HCT116 (cell line): ENCODE measurements around the gene CYSTM1. TPM values are rescaled to one million over a fixed set of nuclear protein-coding genes. Genes with fewer than 3 reads are reported as not detected.

Experiments used
- ATAC-seq: fragments of 200-7000 bp; cut with Tn5 transposase; 2 replicates; pipeline ENCODE4 v1.9.1; 2020; ENCODE audit warnings: mild to moderate bottlenecking, moderate library complexity
- BruUV-seq: library from RNA; stranded (reverse); fragments of 400-500 nt; replicated peaks from 2 replicates; lab custom pipeline; 2021; lab: Mats Ljungman, UMichigan
- CTCF ChIA-PET: fragments of 300-600 bp; sonication (Branson Sonifier 250); formaldehyde crosslinking; loops from one replicate; lab custom pipeline; 2021; ENCODE audit warnings: antibody characterized with exemption; lab: Charles Lee
- POLR2A ChIA-PET: fragments of 300-600, 350-600 bp; sonication (Branson Sonifier 250); formaldehyde crosslinking; loops from one replicate; lab custom pipeline; 2021; ENCODE audit warnings: antibody characterized with exemption; lab: Charles Lee
- RAD21 ChIA-PET, 2 experiments: fragments of 300-600 bp; sonication (Branson Sonifier 250); formaldehyde crosslinking; loops; one replicate each; lab custom pipeline; 2023; ENCODE audit warnings: low total read pairs in 2 of 2; ENCODE audit not compliant: uncharacterized antibody in 2 of 2, unreplicated experiment in 2 of 2, low non-redundant PET in 1 of 2; lab: Charles Lee
- DNase-seq: peaks from one replicate; pipeline ENCODE4 v3.0.0-alpha.2; 2010; ENCODE audit warnings: low read depth, low spot score
- H2AFZ ChIP-seq: fragments of 200-600 bp; shearing (Covaris generic), sonication (generic); 2 replicates; pipeline ENCODE4 v1.6.1; 2017; ENCODE audit warnings: low read depth, mixed run types, mixed read lengths, antibody characterized with exemption, low read length; ENCODE audit not compliant: poor library complexity, severe bottlenecking
- H3K27ac ChIP-seq: 2 replicates; pipeline ENCODE4 v1.5.1; 2012; ENCODE audit warnings: low read depth, low read length
- H3K27me3 ChIP-seq: fragments of 200-600 bp; sonication (generic); 2 replicates; pipeline ENCODE4 v1.6.1; 2016; ENCODE audit warnings: mixed run types, low read length, mixed read lengths; ENCODE audit not compliant: insufficient read depth
- H3K36me3 ChIP-seq, 2 experiments: fragments of 200-500 bp in 1 of 2; fragments of 200-600 bp in 1 of 2; sonication (Bioruptor generic) in 1 of 2; sonication (generic) in 1 of 2; 2 replicates each; pipeline versions ENCODE4 v1.5.1 to v1.6.1; 2014 to 2016; ENCODE audit warnings: low read length in 2 of 2, inconsistent platforms in 1 of 2, mixed read lengths in 1 of 2, mixed run types in 1 of 2; ENCODE audit not compliant: insufficient read depth in 2 of 2, control insufficient read depth in 1 of 2
- H3K4me1 ChIP-seq, 2 experiments: fragments of 200-600 bp in 1 of 2; sonication (generic) in 1 of 2; 2 replicates each; pipeline versions ENCODE4 v1.5.1 to v1.6.1; 2012 to 2017; ENCODE audit warnings: low read length in 2 of 2, inconsistent platforms in 1 of 2, mild to moderate bottlenecking in 1 of 2, mixed read lengths in 1 of 2, mixed run types in 1 of 2, moderate library complexity in 1 of 2; ENCODE audit not compliant: insufficient read depth in 2 of 2, control insufficient read depth in 1 of 2
- H3K4me2 ChIP-seq: fragments of 200-600 bp; sonication (generic); 2 replicates; pipeline ENCODE4 v1.6.1; 2017; ENCODE audit warnings: mixed run types, low read length, mixed read lengths
- H3K4me3 ChIP-seq, 2 experiments: fragments of 200-600 bp in 1 of 2; sonication (generic) in 1 of 2; replicated peaks in 1 of 2; 2 replicates each; pipeline ENCODE4 v1.5.1; 2011 to 2016; ENCODE audit warnings: low read length in 2 of 2, control low read depth in 1 of 2, low read depth in 1 of 2, mild to moderate bottlenecking in 1 of 2, mixed read lengths in 1 of 2, mixed run types in 1 of 2
- H3K79me2 ChIP-seq: fragments of 200-600 bp; sonication (generic); 2 replicates; pipeline ENCODE4 v1.6.1; 2017; ENCODE audit warnings: mild to moderate bottlenecking, mixed run types, low read length, moderate library complexity, mixed read lengths; ENCODE audit not compliant: insufficient read depth
- H3K9ac ChIP-seq: fragments of 200-600 bp; sonication (generic); 2 replicates; pipeline ENCODE4 v1.6.1; 2016; ENCODE audit warnings: low read length, mixed read lengths
- H3K9me2 ChIP-seq: fragments of 200-600 bp; sonication (generic), shearing (Covaris generic); 2 replicates; pipeline ENCODE4 v1.6.1; 2017; ENCODE audit warnings: mixed run types, mild to moderate bottlenecking, moderate library complexity; ENCODE audit not compliant: insufficient read depth
- H3K9me3 ChIP-seq, 2 experiments: fragments of 200-500 bp in 1 of 2; fragments of 200-600 bp in 1 of 2; sonication (Bioruptor generic) in 1 of 2; sonication (generic) in 1 of 2; 2 replicates each; pipeline ENCODE4 v1.6.1; 2014 to 2017; ENCODE audit warnings: low read length in 2 of 2, mixed read lengths in 2 of 2, inconsistent platforms in 1 of 2, low read depth in 1 of 2, mild to moderate bottlenecking in 1 of 2, mixed run types in 1 of 2, moderate library complexity in 1 of 2; ENCODE audit not compliant: control insufficient read depth in 1 of 2, insufficient read depth in 1 of 2
- H4K20me1 ChIP-seq: fragments of 200-600 bp; sonication (generic), shearing (Covaris generic); 2 replicates; pipeline ENCODE4 v1.6.1; 2017; ENCODE audit warnings: mixed run types, mild to moderate bottlenecking, moderate library complexity; ENCODE audit not compliant: insufficient read depth
- CBX3 ChIP-seq: IDR thresholded peaks from 2 replicates; pipeline ENCODE4 v1.6.1; 2012; ENCODE audit warnings: low read depth
- CEBPB ChIP-seq: IDR thresholded peaks from 2 replicates; pipeline ENCODE4 v1.6.1; 2012; ENCODE audit warnings: low read depth
- EGR1 ChIP-seq: IDR thresholded peaks from 2 replicates; pipeline ENCODE4 v1.6.1; 2012; ENCODE audit warnings: low read depth
- ELF1 ChIP-seq: IDR thresholded peaks from 2 replicates; pipeline ENCODE4 v1.6.1; 2012; ENCODE audit warnings: low read depth, borderline replicate concordance
- EZH2 ChIP-seq: fragments of 200-600 bp; sonication (generic); IDR thresholded peaks from 2 replicates; pipeline ENCODE4 v1.6.1; 2017; ENCODE audit warnings: antibody characterized with exemption, mixed run types
- EZH2phosphoT487 ChIP-seq: fragments of 200-600 bp; IDR thresholded peaks from 2 replicates; pipeline ENCODE4 v1.6.1; 2018; ENCODE audit warnings: antibody characterized with exemption, borderline replicate concordance
- JUND ChIP-seq: IDR thresholded peaks from 2 replicates; pipeline ENCODE4 v1.6.1; 2012
- RAD21 ChIP-seq: IDR thresholded peaks from 2 replicates; pipeline ENCODE4 v1.6.1; 2012; ENCODE audit warnings: low read depth, mild to moderate bottlenecking
- SIN3A ChIP-seq: IDR thresholded peaks from 2 replicates; pipeline ENCODE4 v1.6.1; 2012; ENCODE audit warnings: low read depth
- SRF ChIP-seq: IDR thresholded peaks from 2 replicates; pipeline ENCODE4 v1.6.1; 2012; ENCODE audit warnings: low read depth
- YY1 ChIP-seq: IDR thresholded peaks from 2 replicates; pipeline ENCODE4 v1.6.1; 2011; ENCODE audit warnings: low read length, low read depth, moderate library complexity, mild to moderate bottlenecking; ENCODE audit not compliant: insufficient replicate concordance; ENCODE audit errors: extremely low read depth
- ZBTB33 ChIP-seq: IDR thresholded peaks from 2 replicates; pipeline ENCODE4 v1.6.1; 2011; ENCODE audit warnings: mild to moderate bottlenecking, low read length, moderate library complexity; ENCODE audit not compliant: insufficient replicate concordance; ENCODE audit errors: extremely low read depth
- ZFX ChIP-seq: fragments of 450-650 bp; IDR thresholded peaks from 2 replicates; pipeline ENCODE4 v1.6.1; 2017
- ZNF274 ChIP-seq: fragments of 200-500 bp; sonication (Bioruptor generic); IDR thresholded peaks from 2 replicates; pipeline ENCODE4 v1.6.1; 2014; ENCODE audit warnings: mild to moderate bottlenecking, low read depth, low read length, inconsistent platforms
- intact Hi-C: fragments of 100-400 bp; cut with micrococcal nuclease; formaldehyde crosslinking; loops from 2 replicates; pipeline ENCODE4 v1.10.0; 2022
- total RNA-seq: library from RNA; stranded (reverse); gene quantifications from one replicate; pipeline ENCODE4 v1.2.1, GENCODE V29; 2021; ENCODE audit not compliant: unreplicated experiment
- TF ChIP-seq, protein P1 (sequence below): IDR thresholded peaks from 2 replicates; pipeline ENCODE4 v1.6.1; 2012

The CYSTM1 gene
- total RNA-seq, 1 experiment from 2014 or later, result 56.0 TPM

- Histone ChIP-seq H4K20me1 (no peaks in the 10 kb centered on the region), H3K4me1 (peaks cover 9 to 13% of the 10 kb centered on the region in 2 experiments), H3K9me2 (no peaks in the 10 kb centered on the region), H2AFZ (no peak overlapping the region), H3K4me2 (no peak overlapping the region), H3K27ac (no peak overlapping the region), H3K79me2 (no peaks in the 10 kb centered on the region; the same call in 1 of the 2 replicates), H3K9me3 (no peaks in the 10 kb centered on the region), H3K27me3 (no peaks in the 10 kb centered on the region), H3K9ac (no peak overlapping the region), H3K4me3 (no peak overlapping the region), H3K36me3 (no peaks in the 10 kb centered on the region)
- BruUV-seq, result no TSS peak
- RAD21 ChIA-PET, result no interaction called here
- no peak for TF ChIP-seq ZNF274
- TF ChIP-seq EZH2, result no peak
- TF ChIP-seq CEBPB, result no peak
- no peak for TF ChIP-seq ELF1
- TF ChIP-seq SIN3A, result no peak
- TF ChIP-seq, protein P1, sequence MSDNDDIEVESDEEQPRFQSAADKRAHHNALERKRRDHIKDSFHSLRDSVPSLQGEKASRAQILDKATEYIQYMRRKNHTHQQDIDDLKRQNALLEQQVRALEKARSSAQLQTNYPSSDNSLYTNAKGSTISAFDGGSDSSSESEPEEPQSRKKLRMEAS, result no peak
- no peak for TF ChIP-seq ZBTB33
- no peak for TF ChIP-seq RAD21
- TF ChIP-seq EGR1, result no peak
- no peak for TF ChIP-seq ZFX
- no peak for TF ChIP-seq CBX3
- no peak for TF ChIP-seq SRF
- TF ChIP-seq EZH2phosphoT487, result no peak
- TF ChIP-seq YY1, result no peak
- no peak for TF ChIP-seq JUND
- intact Hi-C loops, result no loop called here
- POLR2A ChIA-PET, result interaction anchor here (1.7 kb wide), 1 partner anchor 110 kb away, joined by 6 read pairs; the partner anchor contains the start of gene HBEGF
- DNase-seq, result no peak
- CTCF ChIA-PET, result interaction anchor here (0.8 to 1.0 kb wide), 2 partner anchors 14 to 111 kb away, joined by 3 read pairs; partner anchors contain the start of gene HBEGF
- ATAC-seq, result no peak
These were observed 61.0 kb downstream of the CYSTM1 start for GRCh38 chr5:140235791-140236551.
